HG02588 (cell line): Measurements from ENCODE around the gene FLII.
A peak's percentile ranks its signal among the peaks of the same experiment; 100 is the strongest.
"Not testable (repeated sequence)": the region's sequence is repeated elsewhere in the genome, so short reads cannot be mapped to it uniquely, and the experiment has no call there.

Source experiments
- ATAC-seq: cut with Tn5 transposase; IDR thresholded peaks from one replicate; pipeline ENCODE4 v1.9.1; 2021; ENCODE audit warnings: mild to moderate bottlenecking, moderate library complexity; ENCODE audit not compliant: unreplicated experiment

Gene FLII

DNA sequence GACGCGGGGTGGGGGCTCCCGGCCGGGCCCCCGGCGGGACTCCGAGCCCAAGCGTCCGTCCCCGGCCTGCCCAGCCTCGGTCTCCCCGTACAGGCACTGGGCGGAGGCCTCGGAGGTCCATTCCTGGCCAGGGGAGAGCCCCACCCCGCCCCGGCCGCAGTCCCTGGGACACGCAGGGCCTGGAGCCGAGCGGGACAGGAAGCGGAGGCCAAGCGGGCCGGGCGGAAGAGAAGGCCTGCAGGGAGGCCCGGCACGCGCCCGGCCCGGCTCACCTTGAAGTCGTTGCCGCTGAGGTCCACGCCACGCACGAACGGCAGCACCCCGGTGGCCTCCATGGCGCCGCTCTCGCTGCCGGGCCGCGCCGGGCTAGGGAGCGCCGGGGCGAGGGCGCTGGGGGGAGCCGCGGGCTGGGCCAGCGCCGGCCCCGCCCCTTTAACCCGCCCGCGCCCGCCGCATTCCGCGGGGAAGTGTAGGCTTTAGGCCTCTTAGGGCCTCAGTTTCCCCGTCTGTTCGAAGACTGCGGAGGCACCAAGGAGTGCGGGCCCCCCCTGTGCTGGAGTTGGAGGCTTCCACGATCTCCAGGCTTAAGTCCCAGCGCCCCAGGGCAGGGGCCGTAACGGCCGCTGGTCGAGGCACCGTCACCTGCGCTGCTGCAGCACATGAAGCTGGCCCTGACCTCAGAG, at the start of gene FLII:
TSS of gene FLII (minus strand) at position 383 of the 683 bp plus-strand sequence. CDS start at position 335, 48 bp downstream.
- peak; percentile 30 for ATAC-seq

- ATAC-seq, result not testable (repeated sequence)
These were observed 44.7 kb upstream of the FLII start for GRCh38 chr17:18303206-18303605.

DNA sequence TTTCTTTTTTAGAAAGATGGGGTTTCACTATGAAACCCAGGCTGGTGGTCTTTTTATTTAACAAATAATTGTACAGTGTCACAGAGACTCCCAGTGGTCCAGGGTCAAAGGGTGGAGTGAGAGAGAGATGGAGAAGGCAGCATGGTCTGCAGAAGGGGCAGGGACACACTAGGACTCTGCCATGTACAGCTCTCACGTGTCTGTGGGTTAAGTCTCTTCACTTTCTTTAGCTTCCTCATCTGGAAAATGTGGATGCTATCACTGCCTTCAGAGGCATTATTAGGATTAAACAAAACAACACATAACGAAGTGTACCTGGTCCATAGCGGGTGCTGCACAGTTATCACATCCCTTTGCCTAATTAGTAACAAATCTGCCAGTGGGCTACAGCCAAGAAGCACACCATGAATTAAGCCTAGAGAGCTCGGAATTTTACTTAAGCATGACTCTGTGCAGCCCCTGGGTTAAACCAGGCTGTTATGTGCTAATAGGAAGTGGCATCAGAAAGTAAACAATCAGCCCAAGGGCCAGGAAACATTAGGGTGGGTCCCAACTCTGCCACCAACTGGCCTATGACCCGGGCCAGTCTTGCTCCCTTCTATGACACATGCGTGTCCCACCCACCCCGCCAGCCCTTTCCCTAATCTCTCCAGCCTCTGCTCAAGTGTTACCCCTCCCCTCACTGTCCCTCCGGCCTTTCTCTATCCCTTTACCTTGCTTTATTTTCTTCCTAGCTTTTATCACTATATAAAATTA, 42.4 kb upstream of the FLII start:
- no peak for ATAC-seq

- ATAC-seq, result not testable (repeated sequence)
These were observed 39.5 kb upstream of the FLII start for GRCh38 chr17:18298061-18298460.

GRCh38 chr17:18291718-18292540, 33.4 kb upstream of the FLII start:
- ATAC-seq, result no peak

GRCh38 chr17:18285296-18285695, 26.8 kb upstream of the FLII start:
- ATAC-seq, result no peak

DNA sequence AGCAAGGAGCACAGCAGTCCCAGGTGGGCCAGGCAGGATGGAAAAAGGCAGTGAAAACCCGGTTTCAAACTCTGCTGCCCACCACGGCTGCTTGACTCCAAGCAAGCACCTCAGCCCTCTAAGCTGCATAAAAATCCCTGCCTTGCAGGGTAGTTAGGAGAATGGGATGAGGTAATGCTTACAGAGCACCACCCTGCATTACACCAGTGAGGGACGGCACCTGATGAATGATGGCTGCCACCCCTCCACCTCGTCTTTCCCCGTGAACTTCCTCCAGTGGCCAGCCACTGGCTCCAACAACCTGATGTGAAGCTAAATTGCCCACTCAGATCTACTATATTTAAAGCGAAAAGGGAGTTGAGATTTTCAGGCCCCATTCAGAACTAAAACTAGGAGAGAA, 23.2 kb upstream of the FLII start:
- ATAC-seq, result no peak

GRCh38 chr17:18280766-18281371, 22.3 kb upstream of the FLII start:
- no peak for ATAC-seq

- no peak for ATAC-seq
These were observed 21.7 kb upstream of the FLII start for GRCh38 chr17:18280249-18280648.

DNA sequence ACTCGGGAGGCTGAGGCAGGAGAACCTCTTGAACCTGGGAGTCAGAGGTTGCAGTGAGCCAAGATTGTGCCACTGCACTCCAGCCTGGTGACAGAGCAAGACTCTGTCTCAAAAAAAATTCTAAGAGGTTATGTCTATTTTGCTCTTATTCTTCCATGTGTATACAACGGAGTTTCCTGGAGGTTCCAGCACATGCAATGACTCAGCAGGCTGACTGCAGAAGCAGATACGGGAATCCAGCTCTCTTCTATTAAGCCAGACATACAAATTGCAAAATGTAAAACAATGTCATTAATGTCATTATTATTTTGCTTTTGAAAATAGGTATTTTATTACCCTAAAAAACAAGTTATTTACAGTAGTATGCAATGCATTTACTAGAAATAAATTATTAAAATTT, 20.3 kb upstream of the FLII start:
- ATAC-seq, result no peak

DNA sequence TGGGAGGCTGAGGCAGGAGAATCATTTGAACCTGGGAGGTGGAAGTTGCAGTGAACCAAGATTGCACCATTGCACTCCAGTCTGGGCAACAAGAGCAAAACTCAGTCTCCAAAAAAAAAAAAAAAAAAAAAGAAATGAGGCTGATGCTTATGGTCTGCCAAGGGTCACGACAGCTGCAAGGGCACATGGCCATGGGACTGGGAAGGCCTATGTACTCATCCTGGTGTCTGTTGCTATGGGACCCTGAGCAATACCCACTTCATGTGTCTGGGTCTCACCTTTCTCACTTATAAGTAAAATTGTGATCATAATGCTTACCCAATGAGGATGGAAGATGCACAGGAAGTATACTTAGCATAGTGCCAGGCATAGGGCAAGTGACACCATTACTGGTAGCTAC, 18.5 kb upstream of the FLII start:
- ATAC-seq, result no peak

DNA sequence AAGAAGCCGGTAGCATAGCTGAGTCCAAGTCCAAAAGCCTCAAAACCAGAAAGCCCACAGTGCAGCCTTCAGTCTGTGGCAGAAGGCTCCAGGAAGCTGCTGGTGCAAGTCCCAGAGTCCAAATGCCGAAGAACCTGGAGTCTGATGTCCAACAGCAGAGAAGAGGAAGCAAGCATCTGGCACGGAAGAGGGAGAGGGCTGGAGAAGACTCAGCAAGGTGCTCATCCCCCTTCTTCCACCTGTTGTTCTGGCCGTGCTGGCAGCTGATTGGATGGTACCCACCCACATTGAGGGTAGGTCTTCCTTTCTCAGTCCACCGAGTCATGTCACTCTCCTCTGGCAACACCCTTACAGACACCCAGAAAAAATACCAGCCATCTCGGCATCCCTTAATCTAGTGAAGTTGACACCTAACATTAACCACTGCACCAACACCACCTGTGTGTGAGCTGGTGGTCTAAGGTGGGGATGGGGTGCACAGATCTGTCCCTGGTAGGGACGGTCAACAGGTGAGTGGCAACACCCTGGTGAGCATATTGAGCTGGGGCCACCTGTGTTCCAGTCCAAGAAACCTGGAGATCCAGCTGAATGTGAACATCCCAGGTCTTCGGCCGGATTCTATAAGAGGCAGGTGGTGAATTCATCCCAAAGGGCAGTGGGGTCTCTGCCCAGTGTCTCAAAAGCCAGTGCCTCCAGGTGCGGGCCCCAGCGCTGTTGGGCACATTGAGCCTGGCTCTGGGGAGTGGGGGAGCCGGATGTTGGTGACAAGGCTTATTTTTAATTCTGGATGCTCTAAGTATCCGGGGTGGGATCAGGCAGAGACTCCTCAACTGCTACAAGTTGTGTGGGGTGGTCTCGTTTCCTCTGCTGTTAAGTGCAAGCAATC, 11.8 kb upstream of the FLII start:
- ATAC-seq, result no peak

GRCh38 chr17:18267927-18268711, 9.6 kb upstream of the FLII start:
- ATAC-seq, result no peak

- no peak for ATAC-seq
These were observed 8.8 kb upstream of the FLII start for GRCh38 chr17:18267366-18267765.

DNA sequence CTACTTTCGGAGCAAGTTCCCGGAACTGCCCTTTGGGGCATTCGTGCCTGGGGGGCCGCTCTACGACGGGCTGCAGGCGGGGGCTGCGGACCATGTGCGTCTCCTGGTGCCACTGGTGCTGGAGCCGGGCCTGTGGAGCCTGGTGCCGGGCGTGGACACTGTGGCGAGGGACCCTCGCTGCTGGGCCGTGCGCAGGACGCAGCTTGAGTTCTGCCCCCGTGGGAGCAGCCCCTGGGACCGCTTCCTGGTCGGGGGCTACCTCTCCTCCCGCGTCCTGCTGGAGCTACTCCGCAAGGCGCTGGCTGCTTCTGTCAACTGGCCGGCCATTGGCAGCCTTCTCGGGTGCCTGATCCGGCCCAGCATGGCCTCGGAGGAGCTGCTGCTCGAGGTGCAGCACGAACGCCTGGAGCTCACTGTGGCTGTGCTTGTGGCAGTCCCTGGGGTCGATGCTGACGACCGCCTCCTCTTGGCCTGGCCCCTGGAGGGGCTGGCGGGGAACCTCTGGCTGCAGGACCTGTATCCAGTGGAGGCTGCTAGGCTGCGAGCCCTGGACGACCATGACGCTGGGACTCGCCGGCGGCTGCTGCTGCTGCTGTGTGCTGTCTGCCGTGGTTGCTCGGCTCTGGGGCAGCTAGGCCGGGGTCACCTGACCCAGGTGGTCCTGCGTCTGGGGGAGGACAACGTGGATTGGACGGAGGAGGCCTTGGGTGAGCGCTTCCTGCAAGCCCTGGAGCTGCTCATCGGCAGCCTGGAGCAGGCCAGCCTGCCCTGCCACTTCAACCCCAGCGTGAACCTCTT, 5.5 kb upstream of the FLII start:
- ATAC-seq, result no peak

- no peak for ATAC-seq
These were observed 4.1 kb upstream of the FLII start for GRCh38 chr17:18262641-18263040.

GRCh38 chr17:18262111-18262510, 3.6 kb upstream of the FLII start:
- ATAC-seq, result no peak

- no peak for ATAC-seq
These were observed 3.1 kb upstream of the FLII start for GRCh38 chr17:18261659-18262058.

DNA sequence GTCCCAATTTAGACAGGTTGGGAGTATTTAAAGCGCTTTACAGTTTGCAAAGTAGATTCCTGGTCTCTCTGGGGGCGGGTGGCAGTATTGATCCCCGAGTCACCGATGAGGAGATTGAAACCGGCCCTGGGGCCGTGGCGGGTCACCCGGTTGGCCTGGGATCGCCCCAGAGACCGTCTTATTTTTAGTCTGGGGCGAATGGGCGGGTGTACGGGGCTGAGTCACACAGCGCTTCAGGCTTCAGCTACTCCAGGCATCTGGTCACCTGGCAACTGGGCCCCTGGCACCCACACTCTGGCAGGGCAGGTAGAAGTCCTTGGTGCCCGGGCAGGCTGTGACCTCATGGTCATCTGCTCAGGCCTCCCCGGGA, 2.6 kb upstream of the FLII start:
- ATAC-seq, result peak; percentile 4
